Esophagus squamous epithelium (tissue), 4 donors: ENCODE results near the gene SPEG.

Experiments
- CTCF ChIP-seq, 6 experiments: fragments of 450-650 bp in 4 of 6; fragments of 200-600 bp in 2 of 6; sonication (generic) in 2 of 6; IDR thresholded peaks; one replicate each; pipeline ENCODE4 v1.5.1; 2016 to 2019; ENCODE audit warnings: antibody characterized with exemption in 6 of 6, mild to moderate bottlenecking in 4 of 6, moderate library complexity in 4 of 6
- POLR2A ChIP-seq, 4 donors: fragments of 450-650 bp; IDR thresholded peaks; one replicate each; pipeline ENCODE4 v1.6.1; 2017; ENCODE audit warnings: antibody characterized with exemption in 4 of 4, mild to moderate bottlenecking in 4 of 4, moderate library complexity in 3 of 4

- TF ChIP-seq CTCF (IDR thresholded peaks at IDR 0.05) (no peak), POLR2A (IDR thresholded peaks at IDR 0.05) (no peak)
Observed at GRCh38 chr2:219435701-219436100, 1.1 kb downstream of the SPEG start.
